Left ventricle myocardium inferior (tissue), 1 donor: ENCODE results near the gene DNAH8. TPM values are rescaled to one million over a fixed set of nuclear protein-coding genes. Genes with fewer than 3 reads are reported as not detected.
A peak's percentile ranks its signal among the peaks of the same experiment; 100 is the strongest.

Experiments used
- DNase-seq: peaks from one replicate; pipeline ENCODE4 v3.0.0-alpha.2; 2020
- H3K27ac ChIP-seq: fragments of 200-600 bp; replicated peaks from 2 replicates; pipeline ENCODE4 v1.8.0; 2021
- H3K27me3 ChIP-seq: fragments of 200-600 bp; 2 replicates; pipeline ENCODE4 v1.8.0; 2021; ENCODE audit warnings: low read depth
- H3K36me3 ChIP-seq: fragments of 200-600 bp; 2 replicates; pipeline ENCODE4 v1.8.0; 2021
- H3K4me1 ChIP-seq: fragments of 200-600 bp; 2 replicates; pipeline ENCODE4 v1.8.0; 2021
- H3K4me3 ChIP-seq: fragments of 200-600 bp; 2 replicates; pipeline ENCODE4 v1.8.0; 2021; ENCODE audit warnings: mild to moderate bottlenecking, moderate library complexity
- H3K9me3 ChIP-seq: fragments of 200-600 bp; replicated peaks from 2 replicates; pipeline ENCODE4 v1.8.0; 2021
- CTCF ChIP-seq: fragments of 200-600 bp; IDR thresholded peaks from 2 replicates; pipeline ENCODE4 v1.8.0; 2021; ENCODE audit warnings: antibody characterized with exemption, mild to moderate bottlenecking, borderline replicate concordance
- intact Hi-C: fragments of 100-400 bp; cut with micrococcal nuclease; formaldehyde crosslinking; loops from one replicate; pipeline ENCODE4 v1.11.0; 2022
- total RNA-seq: library from RNA; stranded (reverse); fragmentation: NEBNext Ultra II Directional; extraction: Animal tissue kit (Norgen Biotek cat#: 25700); gene quantifications from one replicate; pipeline ENCODE4 v1.2.1, GENCODE V29; 2021
- donor health status: DM: no; HTN: yes; CAD: no; lungs with severe emphysema.

The DNAH8 gene
- total RNA-seq, 1 donor from 2014 or later, result 0.03 TPM

- peaks cover 32% of the 10 kb centered on the region for H3K27me3 ChIP-seq
- no peaks in the 10 kb centered on the region for H3K4me1 ChIP-seq
- H3K27ac ChIP-seq, result no peak overlapping the region
- peak; percentile 19 for TF ChIP-seq CTCF
- H3K4me3 ChIP-seq, result no peak overlapping the region
- H3K9me3 ChIP-seq, result peaks cover 10% of the 10 kb centered on the region
- no peak for DNase-seq
- no peaks in the 10 kb centered on the region for H3K36me3 ChIP-seq
- intact Hi-C loops, result no loop called here
Measured at GRCh38 chr6:38773338-38773737, 58.2 kb downstream of the DNAH8 start.

- no peaks in the 10 kb centered on the region for H3K36me3 ChIP-seq
- H3K4me1 ChIP-seq, result no peaks in the 10 kb centered on the region
- TF ChIP-seq CTCF, result no peak
- H3K4me3 ChIP-seq, result no peak overlapping the region
- no peak overlapping the region for H3K27ac ChIP-seq
- DNase-seq, result no peak
- peaks cover 40% of the 10 kb centered on the region for H3K27me3 ChIP-seq
- H3K9me3 ChIP-seq, result peaks cover 5% of the 10 kb centered on the region
- intact Hi-C loops, result no loop called here
Measured at GRCh38 chr6:38774929-38775707, 60.0 kb downstream of the DNAH8 start.

DNA sequence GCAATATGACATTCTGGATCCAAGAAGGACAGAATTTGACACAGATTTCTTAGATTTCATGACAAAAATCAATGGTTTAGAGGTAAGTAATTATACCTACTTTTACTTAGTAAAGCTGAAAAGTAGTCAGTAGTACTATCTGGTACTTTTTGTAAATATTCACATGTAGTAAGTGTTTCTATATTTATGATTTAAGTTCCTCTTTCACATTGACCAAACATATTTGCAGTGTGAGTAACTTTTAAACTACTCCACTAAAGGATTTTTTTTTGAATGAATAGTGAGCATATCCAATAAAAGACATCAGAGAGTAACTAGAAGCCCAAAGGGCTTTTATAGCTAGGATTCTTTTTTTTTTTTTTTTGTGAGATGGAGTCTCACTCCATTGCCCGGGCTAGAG lies 60.8 kb downstream of the DNAH8 start:
- Histone ChIP-seq H3K4me3 (no peak overlapping the region), H3K27ac (no peak overlapping the region), H3K36me3 (no peaks in the 10 kb centered on the region), H3K27me3 (peaks cover 40% of the 10 kb centered on the region), H3K4me1 (no peaks in the 10 kb centered on the region), H3K9me3 (peaks cover 5% of the 10 kb centered on the region)
- no peak for DNase-seq
- TF ChIP-seq CTCF, result no peak
- intact Hi-C loops, result no loop called here

GRCh38 chr6:38776515-38776914 lies 61.4 kb downstream of the DNAH8 start:
- H3K9me3 ChIP-seq, result peaks cover 5% of the 10 kb centered on the region
- intact Hi-C loops, result no loop called here
- no peaks in the 10 kb centered on the region for H3K36me3 ChIP-seq
- TF ChIP-seq CTCF, result no peak
- peaks cover 40% of the 10 kb centered on the region for H3K27me3 ChIP-seq
- DNase-seq, result no peak
- H3K4me3 ChIP-seq, result no peak overlapping the region
- no peaks in the 10 kb centered on the region for H3K4me1 ChIP-seq
- H3K27ac ChIP-seq, result no peak overlapping the region

DNA sequence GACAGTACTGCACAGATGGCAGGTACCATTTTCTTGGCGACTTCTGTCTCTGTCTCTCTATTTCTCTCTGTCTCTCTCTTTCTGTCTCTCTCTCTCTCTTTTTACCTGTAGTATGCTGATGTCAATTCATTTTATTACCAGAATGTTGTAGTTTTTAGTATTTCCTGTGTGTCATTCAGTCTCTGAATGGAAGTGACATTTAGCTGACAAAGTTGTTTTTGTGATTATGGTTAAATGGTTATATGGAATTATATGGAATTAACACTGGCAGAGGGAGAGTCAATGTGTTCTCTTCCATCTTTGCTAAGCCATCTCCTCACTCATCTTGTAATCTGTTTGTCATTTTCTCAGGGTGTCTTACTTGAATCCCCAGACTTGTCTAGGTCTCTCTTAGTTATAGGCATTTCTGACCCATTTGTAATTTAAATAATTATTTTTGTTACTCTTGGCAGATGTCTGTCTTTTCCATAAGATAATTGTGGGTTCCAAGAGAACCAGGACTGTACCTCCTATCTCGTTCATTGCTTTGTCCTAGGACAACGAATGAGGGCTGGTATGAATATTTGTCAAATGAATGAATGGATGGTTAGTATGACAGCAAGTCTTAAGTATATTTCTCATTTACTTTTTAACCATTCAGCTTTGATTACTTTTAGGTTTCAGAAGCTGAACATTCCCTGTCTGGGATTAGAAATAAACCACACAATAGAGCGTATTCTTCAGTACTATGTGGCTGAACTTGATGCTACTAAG lies 64.4 kb downstream of the DNAH8 start:
- H3K4me3 ChIP-seq, result no peak overlapping the region
- DNase-seq, result no peak
- no peak overlapping the region for H3K27ac ChIP-seq
- no peaks in the 10 kb centered on the region for H3K36me3 ChIP-seq
- intact Hi-C loops, result no loop called here
- H3K27me3 ChIP-seq, result peaks cover 54% of the 10 kb centered on the region
- no peaks in the 10 kb centered on the region for H3K9me3 ChIP-seq
- TF ChIP-seq CTCF, result no peak
- no peaks in the 10 kb centered on the region for H3K4me1 ChIP-seq
